Left hindlimb (tissue), 1 donor: ENCODE data around the gene FOXO4.

Experiments used
- DNase-seq: peaks from one replicate; pipeline ENCODE4 v3.0.0-alpha.2; 2018

The FOXO4 gene

DNA sequence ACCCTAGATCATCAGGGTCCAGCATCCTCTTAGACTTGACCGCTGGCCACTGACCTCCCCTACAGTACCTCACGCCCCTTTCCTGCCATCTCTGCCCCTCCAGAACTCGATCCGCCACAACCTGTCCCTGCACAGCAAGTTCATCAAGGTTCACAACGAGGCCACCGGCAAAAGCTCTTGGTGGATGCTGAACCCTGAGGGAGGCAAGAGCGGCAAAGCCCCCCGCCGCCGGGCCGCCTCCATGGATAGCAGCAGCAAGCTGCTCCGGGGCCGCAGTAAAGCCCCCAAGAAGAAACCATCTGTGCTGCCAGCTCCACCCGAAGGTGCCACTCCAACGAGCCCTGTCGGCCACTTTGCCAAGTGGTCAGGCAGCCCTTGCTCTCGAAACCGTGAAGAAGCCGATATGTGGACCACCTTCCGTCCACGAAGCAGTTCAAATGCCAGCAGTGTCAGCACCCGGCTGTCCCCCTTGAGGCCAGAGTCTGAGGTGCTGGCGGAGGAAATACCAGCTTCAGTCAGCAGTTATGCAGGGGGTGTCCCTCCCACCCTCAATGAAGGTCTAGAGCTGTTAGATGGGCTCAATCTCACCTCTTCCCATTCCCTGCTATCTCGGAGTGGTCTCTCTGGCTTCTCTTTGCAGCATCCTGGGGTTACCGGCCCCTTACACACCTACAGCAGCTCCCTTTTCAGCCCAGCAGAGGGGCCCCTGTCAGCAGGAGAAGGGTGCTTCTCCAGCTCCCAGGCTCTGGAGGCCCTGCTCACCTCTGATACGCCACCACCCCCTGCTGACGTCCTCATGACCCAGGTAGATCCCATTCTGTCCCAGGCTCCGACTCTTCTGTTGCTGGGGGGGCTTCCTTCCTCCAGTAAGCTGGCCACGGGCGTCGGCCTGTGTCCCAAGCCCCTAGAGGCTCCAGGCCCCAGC, 5.2 kb downstream of the FOXO4 start:
- no peak for DNase-seq

DNA sequence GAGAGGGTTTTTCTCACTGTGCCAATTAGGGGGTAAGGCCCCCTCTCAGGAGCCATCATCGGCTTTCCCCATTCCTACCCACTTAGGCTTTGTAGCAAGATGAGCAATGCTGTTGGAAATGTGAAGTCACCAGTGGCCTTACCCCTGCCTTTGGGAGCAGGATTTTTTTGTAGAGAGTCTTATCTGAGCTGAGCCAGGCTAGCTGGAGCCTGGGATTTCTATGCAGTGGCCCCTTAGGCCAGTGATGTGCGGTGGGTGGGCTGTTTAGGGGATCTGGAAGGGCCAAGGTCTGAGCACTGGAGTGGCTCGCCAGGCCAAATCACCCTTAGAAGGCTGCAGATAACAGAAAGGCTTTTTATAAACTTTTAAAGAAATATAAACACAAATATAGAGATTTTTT, 6.6 kb downstream of the FOXO4 start:
- no peak for DNase-seq

DNA sequence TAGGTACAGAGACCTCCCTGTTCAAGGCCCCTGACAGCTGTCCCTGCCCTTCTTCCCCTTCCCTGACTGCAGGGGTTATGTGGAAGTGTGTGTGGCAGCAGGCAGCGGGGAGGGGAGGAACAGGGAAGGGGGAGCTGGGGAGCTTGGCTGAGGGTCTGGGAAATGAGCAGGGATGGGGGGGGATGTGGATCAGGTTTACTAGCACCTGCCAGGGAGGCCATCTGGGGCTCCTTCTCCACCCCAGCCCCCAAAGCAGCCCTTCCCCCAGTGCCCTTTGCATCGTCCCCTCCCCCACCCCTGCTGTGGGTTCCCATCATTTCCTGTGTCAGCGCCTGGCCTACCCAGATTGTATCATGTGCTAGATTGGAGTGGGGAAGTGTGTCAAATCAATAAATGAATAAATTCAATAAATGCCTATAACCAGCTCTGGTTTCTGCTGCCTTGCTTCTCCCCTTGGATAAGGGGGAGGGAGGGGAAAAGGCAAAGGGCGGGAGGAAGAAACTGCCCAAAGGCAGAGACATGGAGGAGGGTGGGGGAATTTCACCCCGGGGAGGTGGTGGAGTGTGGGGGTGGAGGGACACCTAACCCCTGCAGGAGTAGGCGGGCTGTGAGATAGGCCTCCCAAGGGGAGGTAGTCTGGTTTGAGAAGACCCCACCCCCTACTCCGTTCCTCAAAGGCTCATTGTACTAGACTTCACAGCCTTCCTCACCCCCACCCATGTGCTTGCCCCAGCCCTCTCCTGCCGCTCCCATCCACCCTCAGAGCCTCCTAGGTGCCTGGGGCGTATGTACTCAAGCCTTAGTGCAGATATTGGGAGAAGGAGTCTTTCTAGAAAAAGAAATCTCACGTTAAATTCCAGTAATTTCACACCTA, 7.7 kb downstream of the FOXO4 start:
- peak; percentile 61 for DNase-seq

DNA sequence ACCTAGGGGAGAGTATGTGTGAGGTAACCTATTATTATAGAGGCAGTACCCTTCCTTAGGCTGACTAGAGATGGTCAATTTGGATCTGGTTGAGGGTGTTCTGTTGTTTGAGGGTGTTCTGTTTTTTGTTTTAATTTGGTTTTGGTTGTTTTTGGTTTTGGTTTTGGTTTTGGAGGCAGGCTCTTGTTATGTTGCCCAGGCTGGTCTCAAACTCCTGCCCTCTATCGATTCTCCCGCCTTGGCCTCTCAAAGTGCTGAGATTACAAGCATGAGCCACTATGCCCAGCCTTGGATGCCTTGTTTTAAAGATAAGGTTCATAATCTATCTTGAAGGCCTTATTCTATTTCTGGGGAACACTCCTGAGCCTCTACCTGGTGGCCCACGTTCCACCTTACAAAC, 10.0 kb downstream of the FOXO4 start:
- DNase-seq: no peak

DNA sequence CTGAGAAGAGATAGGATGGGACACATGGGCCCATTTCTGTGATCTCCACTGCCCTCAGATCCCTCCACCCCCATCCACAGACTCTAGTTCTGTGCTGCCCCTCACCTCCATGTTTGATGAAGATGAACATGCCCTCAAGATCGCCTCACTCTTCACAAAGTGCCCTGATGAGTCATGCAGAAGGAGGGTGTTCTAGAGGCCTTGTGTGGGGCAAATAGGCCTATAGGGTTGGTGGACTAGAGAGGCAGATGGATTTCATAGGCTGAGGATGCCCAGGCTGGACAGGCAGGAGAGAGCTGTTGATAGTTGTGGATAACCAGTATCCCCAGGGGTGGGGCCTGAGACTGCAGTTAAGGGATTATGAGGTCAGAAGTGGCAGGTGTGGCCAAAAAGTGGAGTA, 10.8 kb downstream of the FOXO4 start, which contains the start of gene CXorf65:
Gene CXorf65 (minus strand): TSS at position 314 of the 400 bp plus-strand sequence. CDS start 184 bp downstream, at position 130.
- DNase-seq: no peak

DNA sequence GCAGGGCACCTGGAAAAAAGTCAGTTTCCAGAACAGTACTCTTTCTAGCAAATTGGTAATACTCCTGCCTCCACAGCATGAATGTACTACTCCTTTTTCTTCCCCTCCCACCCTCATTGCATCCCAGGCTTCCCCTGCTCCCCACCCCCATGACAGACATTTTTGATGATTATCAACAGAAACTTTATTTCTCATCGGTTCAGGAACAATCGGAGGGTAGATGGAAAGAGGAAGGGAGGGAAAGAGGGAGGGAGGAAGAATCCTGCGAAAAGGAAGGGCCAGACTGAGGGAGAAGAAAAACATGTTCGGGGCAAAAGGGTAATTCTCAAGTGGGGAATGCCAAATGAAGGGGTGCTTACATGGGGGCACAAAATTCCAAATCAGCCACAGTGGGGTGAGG, 11.6 kb downstream of the FOXO4 start:
- no peak for DNase-seq

DNA sequence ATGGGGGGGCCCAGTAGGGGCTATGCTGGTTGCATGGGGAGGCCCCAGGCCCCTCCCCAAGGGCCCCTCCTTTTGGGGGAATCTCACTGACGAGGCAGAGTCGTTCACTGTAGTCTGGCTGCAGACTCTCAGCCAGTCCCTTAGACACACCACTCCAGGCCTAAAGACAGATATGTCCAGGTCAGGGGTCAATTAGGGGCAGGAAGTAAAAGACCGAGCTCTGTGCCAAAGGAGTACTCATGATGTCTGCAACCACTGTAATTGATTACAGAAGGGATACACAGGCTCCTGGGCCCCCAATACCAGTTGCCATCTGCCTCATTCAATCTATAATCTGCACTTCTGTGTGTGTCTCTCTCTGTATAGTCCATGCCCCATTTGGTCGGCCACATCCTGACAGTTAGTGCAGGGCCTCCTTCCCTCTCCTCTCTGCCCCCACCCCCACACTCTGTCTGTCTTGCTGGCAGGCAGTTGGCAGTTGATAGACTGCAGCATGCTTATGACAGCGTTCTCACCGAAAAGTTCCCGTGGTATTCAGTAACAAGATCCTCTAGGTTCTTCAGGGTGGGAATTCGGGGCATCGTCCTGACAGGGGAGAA, 12.2 kb downstream of the FOXO4 start:
- no peak for DNase-seq

DNA sequence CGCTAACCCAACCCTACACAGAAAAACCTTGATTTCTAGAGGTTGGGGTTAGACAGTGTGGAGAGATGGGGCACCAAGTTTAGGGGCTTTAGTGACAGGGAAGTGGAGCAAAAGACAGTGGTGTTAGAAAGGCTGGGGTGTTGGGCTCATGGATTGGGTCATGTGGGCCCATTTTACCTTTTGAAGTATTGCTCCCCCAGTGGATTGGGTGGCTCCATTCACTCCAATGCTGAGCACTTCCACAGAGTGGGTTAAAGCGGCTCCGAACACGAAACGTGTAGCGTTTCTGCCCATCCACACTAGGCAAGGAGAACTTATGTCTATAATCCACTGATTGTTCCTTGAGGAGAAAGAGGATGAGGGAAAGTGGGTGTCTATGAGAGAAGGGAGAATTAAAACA, 13.4 kb downstream of the FOXO4 start:
- DNase-seq: no peak

DNA sequence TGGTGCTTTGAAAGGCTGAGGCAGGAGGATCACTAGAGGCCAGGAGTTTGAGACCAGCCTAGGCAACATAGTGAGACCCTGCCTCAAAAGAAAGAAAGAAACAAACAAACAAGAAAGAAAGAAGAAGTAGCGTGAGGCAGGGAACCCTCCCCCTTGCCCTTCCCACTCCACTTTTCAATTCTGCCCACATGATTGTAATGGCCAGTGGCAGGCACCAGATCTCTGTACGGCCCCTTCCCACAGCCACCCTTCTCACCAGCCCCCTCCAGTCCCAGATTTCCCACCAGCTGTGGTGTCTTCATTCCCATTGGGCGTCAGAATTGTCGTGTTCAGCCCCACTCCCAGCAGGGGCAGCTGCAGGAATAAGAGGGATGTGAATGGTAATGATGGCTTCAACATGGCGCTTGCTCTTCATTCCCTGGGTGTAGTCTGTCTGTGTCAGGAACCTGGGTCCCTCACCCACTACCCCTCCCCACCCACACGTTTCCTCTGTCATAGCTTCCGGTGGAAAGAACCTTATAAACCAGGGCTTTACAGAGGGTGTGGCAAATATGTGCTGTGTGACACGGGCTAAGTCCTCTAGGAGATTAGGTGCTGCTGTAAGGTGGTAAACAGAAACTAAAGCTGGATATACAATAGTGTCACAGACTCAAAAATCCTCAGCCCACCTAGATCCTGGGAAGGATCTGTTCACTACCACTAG, 15.6 kb downstream of the FOXO4 start, which contains the start of gene IL2RG:
Gene IL2RG (minus strand): TSS at position 437 of the 703 bp plus-strand sequence. CDS start 38 bp downstream, at position 399.
- no peak for DNase-seq

DNA sequence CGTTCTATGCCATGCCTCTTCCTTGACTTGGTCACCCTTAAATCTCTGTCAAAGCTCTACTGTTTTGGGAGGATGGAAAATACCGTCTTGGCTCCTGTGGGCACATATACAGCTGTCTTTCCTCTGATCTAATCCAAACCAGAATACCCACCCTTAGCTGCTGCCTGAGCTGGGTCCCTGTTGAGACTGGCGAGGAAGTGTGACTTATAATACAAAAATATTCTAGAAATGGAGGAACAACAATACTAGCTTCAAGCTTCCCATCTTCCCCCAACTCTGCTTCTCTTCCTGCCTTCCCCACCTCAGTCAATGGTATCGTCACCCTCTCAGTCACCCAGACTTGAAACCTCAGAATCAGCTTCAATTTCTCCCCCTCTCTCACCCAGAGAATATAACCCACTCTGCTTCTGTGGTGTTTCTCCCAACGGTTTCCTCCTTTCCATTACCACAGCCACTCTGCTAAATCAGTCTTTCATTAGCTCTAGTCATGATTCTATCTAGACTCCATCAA, 16.3 kb downstream of the FOXO4 start:
- DNase-seq: no peak

DNA sequence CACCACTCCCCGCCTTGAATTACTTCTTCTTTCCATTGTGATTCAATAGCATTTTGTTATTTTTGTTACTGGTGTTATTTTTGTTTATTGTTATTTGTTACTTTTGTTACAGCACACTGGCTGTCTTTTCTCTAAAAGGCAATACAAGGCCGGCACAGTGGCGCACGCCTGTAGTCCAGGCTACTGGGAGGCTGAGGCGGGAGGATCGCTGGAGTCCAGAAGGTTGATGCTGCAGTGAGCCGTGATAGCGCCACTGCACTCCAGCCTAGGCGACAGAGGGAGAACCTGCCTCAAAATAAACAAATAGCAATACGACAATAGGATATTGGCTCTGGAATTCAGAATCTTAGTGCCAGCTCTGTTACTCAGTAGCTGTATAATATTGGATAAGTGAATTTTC, 21.7 kb downstream of the FOXO4 start:
- DNase-seq: no peak

DNA sequence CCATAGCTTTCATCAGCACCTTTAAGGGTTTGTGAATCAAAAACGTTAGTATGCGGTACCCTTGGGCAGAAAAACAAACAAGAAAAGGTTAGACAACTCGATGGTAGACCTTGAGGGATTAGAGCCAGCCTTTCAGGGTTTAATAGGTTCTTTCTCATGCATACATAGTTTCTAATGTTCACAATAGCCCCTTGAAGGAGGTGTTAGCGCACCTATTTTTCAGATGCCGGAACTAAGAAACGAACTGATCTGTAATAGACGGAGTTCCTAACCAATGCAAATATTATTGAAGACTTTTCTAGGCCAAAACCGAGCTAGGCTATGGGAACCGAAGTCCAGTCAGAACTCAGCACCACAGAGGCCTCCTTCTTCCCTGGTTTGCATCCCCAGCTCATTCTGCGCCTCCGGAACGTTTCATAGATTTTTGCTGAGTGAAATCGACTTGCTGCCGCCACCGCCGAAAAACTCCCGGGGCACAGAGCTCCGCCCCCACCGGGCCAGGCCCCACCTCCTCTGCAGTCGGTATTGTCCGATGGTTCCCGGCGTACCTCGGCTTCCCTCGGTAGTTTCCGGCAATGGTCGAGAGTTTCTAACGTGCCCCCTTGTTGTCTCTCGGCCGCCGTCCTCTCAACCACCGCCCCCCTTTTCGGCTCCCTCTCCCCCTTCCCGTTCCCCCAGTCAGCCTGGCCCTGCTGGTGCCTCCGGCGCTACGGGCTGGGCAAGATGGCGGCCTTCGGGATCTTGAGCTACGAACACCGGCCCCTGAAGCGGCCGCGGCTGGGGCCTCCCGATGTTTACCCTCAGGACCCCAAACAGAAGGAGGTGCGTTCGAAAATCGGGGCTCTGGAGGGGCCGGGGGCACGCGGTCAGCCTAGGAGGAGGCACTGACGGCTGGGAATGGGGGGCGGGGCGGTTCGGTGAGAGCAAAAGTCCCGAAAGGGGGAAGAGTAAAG, 22.7 kb downstream of the FOXO4 start, which contains the start of gene MED12:
Gene MED12 (plus strand): TSS at position 565 of the 953 bp plus-strand sequence. CDS start 159 bp downstream, at position 724.
- DNase-seq: peak; percentile 91

DNA sequence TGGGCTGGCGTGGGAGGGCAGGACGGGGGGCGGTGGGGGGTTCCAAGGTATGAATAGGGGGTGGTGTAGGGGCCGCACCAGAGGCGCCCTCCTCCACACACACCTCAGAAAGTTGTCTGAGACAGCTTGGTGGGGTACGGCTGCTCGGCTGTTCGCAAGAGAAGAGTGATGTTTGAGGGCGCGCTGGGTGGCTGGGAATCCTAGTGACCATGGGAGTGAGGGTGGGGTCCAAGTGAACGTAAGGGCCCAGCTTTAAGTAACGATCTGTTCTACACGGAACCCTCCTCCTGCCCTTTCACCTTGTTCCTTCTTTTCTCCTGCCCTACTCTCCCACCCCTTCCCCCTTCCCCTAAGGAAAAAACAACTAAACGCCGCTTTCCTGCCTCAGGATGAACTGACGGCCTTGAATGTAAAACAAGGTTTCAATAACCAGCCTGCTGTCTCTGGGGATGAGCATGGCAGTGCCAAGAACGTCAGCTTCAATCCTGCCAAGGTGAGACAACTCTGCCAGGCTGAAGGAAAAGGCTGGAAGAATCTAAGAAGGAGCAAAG, 23.4 kb downstream of the FOXO4 start:
- DNase-seq: no peak

DNA sequence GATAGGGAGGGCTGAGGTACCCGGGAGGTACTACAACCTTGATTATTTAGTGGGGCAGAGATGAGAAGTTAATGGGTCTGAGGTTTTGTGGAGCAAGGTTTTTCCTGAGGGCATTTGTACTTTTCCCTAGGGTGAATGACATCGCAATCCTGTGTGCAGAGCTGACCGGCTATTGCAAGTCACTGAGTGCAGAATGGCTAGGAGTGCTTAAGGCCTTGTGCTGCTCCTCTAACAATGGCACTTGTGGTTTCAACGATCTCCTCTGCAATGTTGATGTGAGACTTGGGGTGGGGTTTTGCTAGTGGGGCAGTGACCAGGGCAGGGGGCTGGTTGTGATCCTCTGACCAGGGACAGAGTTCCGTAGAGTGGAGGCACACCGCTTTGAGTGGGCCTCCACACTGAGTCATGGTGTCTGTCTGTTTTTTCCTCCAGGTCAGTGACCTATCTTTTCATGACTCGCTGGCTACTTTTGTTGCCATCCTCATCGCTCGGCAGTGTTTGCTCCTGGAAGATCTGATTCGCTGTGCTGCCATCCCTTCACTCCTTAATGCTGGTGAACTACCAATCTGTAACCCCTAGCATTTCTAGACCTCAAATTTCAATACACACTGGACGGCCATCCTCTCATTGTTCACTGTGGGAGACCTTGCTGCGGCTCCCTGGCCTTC, 32.6 kb downstream of the FOXO4 start:
- DNase-seq: no peak

DNA sequence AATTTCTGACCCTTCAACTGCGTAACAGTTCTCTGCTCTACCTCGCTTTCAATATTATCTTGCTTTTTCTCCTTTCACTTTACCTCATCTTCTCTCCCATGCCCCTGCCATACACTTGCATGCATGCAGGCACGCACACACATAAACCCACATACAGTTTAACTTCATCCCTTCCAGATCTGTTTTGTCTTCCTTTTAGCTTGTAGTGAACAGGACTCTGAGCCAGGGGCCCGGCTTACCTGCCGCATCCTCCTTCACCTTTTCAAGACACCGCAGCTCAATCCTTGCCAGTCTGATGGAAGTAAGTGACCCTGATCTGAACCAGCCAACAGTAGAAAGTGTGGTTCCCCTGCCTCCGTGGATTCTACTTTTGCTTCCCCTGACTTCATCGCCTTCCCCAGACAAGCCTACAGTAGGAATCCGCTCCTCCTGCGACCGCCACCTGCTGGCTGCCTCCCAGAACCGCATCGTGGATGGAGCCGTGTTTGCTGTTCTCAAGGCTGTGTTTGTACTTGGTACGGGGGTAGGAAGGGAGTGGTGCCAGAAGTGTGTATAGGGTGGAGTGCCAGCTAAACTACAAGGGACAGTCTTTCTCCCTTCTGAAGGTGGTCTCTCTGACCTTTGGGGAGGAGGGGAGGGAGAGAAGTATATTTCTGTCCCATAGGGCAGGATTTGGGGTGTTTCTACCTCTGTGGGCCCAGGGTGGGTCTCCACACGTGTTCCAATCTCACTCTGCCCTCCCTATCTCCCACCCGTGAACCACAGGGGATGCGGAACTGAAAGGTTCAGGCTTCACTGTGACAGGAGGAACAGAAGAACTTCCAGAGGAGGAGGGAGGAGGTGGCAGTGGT, 33.5 kb downstream of the FOXO4 start:
- DNase-seq: peak; percentile 67

DNA sequence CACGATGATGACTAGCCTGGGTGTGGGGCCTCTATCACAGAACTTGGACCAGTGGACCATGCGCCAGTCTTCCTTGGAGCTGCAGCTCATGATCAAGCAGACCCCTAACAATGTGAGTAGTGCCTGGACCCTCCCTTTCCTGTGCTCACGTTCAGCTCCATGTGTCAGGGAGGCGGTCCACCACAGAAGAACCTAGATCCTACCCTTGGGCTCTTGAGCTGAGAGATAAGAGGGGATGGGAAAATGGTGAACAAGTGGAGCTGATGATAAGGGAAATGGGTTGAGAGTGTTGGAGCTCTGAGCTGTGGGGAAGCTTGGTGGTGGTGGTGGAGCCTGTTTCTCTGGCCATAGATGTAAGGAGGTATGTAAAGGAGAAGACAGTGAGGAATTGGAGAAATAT, 35.9 kb downstream of the FOXO4 start:
- DNase-seq: no peak

DNA sequence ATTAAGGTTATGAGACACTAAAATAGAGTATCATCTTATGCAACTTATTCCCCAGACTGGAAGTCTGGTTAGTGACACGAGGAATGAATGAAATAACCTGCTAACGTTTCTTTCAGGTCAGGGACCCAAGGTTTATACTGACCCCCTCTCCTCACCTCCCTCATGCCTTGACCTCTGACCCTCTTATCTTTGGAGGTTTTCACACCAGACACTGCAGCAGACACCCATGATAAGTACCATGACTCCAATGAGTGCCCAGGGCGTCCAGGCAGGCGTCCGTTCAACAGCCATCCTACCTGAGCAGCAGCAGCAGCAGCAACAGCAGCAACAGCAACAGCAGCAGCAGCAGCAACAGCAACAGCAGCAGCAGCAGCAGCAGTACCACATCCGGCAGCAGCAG, 44.8 kb downstream of the FOXO4 start:
- no peak for DNase-seq

DNA sequence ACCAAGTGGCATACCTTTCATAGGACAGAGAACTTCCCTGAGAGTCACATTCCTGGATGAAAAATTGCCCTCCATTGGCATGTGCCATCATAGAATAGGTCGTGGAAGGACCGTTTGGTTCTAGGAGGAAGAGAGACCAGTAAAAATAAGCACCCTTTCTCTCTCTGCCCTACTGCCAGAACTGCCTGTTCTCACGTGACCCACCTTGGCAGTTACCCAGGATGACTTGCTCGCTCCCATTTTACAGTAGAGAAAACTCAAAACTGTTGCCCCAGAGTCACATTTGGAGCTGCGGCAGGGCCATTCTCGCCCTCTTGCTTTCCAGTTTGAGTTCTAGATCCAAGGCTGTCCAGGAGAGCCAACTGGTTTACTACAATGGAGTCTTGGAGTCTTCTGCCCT, 47.9 kb downstream of the FOXO4 start:
- DNase-seq: no peak

DNA sequence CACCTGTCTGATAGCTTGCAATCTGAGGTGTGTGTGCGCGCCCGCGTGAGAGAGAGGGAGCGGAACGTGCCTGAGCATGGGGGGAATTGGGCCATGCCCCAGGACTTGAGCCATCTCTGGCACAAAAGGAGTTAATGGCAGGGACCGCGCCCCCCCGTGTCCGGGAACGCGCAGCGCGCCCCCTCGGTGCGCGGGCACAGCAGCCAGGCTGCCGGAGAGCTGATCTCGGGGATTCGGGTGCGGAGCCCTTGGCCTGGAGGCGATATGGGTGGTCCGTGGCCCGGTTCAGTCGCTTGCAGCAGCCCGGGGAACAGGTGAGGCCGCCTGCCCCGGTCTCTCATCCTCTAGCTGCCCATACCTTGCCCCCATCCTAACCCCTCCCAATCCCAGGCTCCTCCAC, 49.0 kb downstream of the FOXO4 start, which contains the start of gene NLGN3:
Gene NLGN3 (plus strand): TSS at position 191 of the 400 bp plus-strand sequence. CDS start 2,909 bp downstream, outside the sequence.
- DNase-seq: peak; percentile 39
